A673 (cell line): ENCODE measurements around the gene PROX1. TPM values are rescaled to one million over a fixed set of nuclear protein-coding genes. Genes with fewer than 3 reads are reported as not detected.

Experiments
- BruUV-seq: library from RNA; stranded (reverse); fragments of 400-500 nt; replicated peaks from 2 replicates; lab custom pipeline; 2021; lab: Mats Ljungman, UMichigan
- CTCF ChIA-PET: fragments of 300-600 bp; sonication (Branson Sonifier 250); formaldehyde crosslinking; loops from one replicate; lab custom pipeline; 2022; ENCODE audit warnings: antibody characterized with exemption; lab: Charles Lee
- POLR2A ChIA-PET: fragments of 300-600 bp; sonication (Branson Sonifier 250); formaldehyde crosslinking; loops from one replicate; lab custom pipeline; 2022; ENCODE audit warnings: antibody characterized with exemption; ENCODE audit not compliant: low non-redundant PET; lab: Charles Lee
- DNase-seq: peaks from one replicate; pipeline ENCODE4 v3.0.0-alpha.2; 2015; ENCODE audit warnings: low spot score
- H3K27ac ChIP-seq: fragments of 200-600 bp; sonication (generic); 2 replicates; pipeline ENCODE4 v1.5.1; 2016; ENCODE audit warnings: mixed run types, low read depth, mild to moderate bottlenecking, mixed read lengths, antibody characterized with exemption, low read length; ENCODE audit not compliant: poor library complexity, severe bottlenecking
- H3K27me3 ChIP-seq: fragments of 200-600 bp; sonication (generic); replicated peaks from 2 replicates; pipeline ENCODE4 v1.6.1; 2017; ENCODE audit warnings: mixed run types, low read depth, mild to moderate bottlenecking, mixed read lengths, antibody characterized with exemption, low read length; ENCODE audit not compliant: insufficient read depth, poor library complexity
- H3K36me3 ChIP-seq: fragments of 200-600 bp; sonication (generic); 2 replicates; pipeline ENCODE4 v1.6.1; 2016; ENCODE audit warnings: mixed run types, mild to moderate bottlenecking, mixed read lengths, antibody characterized with exemption, low read length; ENCODE audit not compliant: insufficient read depth, poor library complexity, severe bottlenecking
- H3K4me1 ChIP-seq: fragments of 200-600 bp; sonication (generic); 2 replicates; pipeline ENCODE4 v1.6.1; 2017; ENCODE audit warnings: mixed run types, mild to moderate bottlenecking, mixed read lengths, antibody characterized with exemption, low read length; ENCODE audit not compliant: insufficient read depth, poor library complexity, severe bottlenecking
- H3K4me3 ChIP-seq: fragments of 200-600 bp; sonication (generic); 2 replicates; pipeline ENCODE4 v1.5.1; 2016; ENCODE audit warnings: low read depth, mixed run types, mild to moderate bottlenecking, mixed read lengths, low read length; ENCODE audit not compliant: poor library complexity, severe bottlenecking
- H3K9me3 ChIP-seq: fragments of 200-600 bp; sonication (generic); 2 replicates; pipeline ENCODE4 v1.6.1; 2016; ENCODE audit warnings: mixed run types, low read depth, mild to moderate bottlenecking, mixed read lengths, antibody characterized with exemption, low read length; ENCODE audit not compliant: poor library complexity, severe bottlenecking
- CTCF ChIP-seq: fragments of 300-800, 200-600 bp; sonication (generic); conservative IDR thresholded peaks from 2 replicates; pipeline ENCODE4 v1.5.1; 2017; ENCODE audit warnings: low read depth, mild to moderate bottlenecking, antibody characterized with exemption, low read length, moderate library complexity, mixed read lengths
- EZH2 ChIP-seq: fragments of 200-600 bp; sonication (generic); IDR thresholded peaks from 2 replicates; pipeline ENCODE4 v1.6.1; 2017; ENCODE audit warnings: borderline replicate concordance, low read depth, mild to moderate bottlenecking, mixed read lengths, antibody characterized with exemption, low read length; ENCODE audit not compliant: poor library complexity, severe bottlenecking
- intact Hi-C: fragments of 100-400 bp; cut with micrococcal nuclease; formaldehyde crosslinking; loops from one replicate; pipeline ENCODE4 v1.10.0; 2022; ENCODE audit not compliant: unreplicated experiment
- total RNA-seq: library from RNA; stranded (reverse); gene quantifications from 2 replicates; pipeline ENCODE4 v1.2.3, GENCODE V29; 2021

Gene PROX1
- total RNA-seq, 1 experiment from 2014 or later, result not detected

- no peaks in the 10 kb centered on the region for H3K9me3 ChIP-seq
- BruUV-seq, result no TSS peak
- no peak for DNase-seq
- intact Hi-C loops, result no loop called here
- ChIA-PET POLR2A (no interaction called here), CTCF (no interaction called here)
- H3K27ac ChIP-seq, result no peak overlapping the region
- H3K36me3 ChIP-seq, result no peaks in the 10 kb centered on the region
- no peak overlapping the region for H3K4me3 ChIP-seq
- peaks cover 80% of the 10 kb centered on the region for H3K27me3 ChIP-seq
- H3K4me1 ChIP-seq, result no peaks in the 10 kb centered on the region
- no peak for TF ChIP-seq EZH2
- TF ChIP-seq CTCF, result no peak
Measured at GRCh38 chr1:214010717-214011116, 22.9 kb downstream of the PROX1 start.

- Histone ChIP-seq H3K36me3 (no peaks in the 10 kb centered on the region), H3K27me3 (peaks cover 93% of the 10 kb centered on the region), H3K27ac (no peak overlapping the region), H3K4me3 (no peak overlapping the region), H3K9me3 (no peaks in the 10 kb centered on the region), H3K4me1 (no peaks in the 10 kb centered on the region)
- BruUV-seq, result no TSS peak
- no peak for DNase-seq
- ChIA-PET POLR2A (no interaction called here), CTCF (no interaction called here)
- TF ChIP-seq CTCF (no peak), EZH2 (no peak)
- intact Hi-C loops, result no loop called here
Measured at GRCh38 chr1:214012418-214012817, 24.6 kb downstream of the PROX1 start.

GRCh38 chr1:214013614-214014377 lies 26.0 kb downstream of the PROX1 start:
- peaks cover 99% of the 10 kb centered on the region for H3K27me3 ChIP-seq
- CTCF ChIA-PET, result no interaction called here
- POLR2A ChIA-PET, result no interaction called here
- no peaks in the 10 kb centered on the region for H3K4me1 ChIP-seq
- H3K9me3 ChIP-seq, result no peaks in the 10 kb centered on the region
- H3K4me3 ChIP-seq, result no peak overlapping the region
- intact Hi-C loops, result no loop called here
- H3K36me3 ChIP-seq, result no peaks in the 10 kb centered on the region
- no peak overlapping the region for H3K27ac ChIP-seq
- no peak for DNase-seq
- TF ChIP-seq EZH2 (no peak), CTCF (no peak)
- no TSS peak for BruUV-seq
